ENCODE data around the gene CDH22. TPM values are rescaled to one million over a fixed set of nuclear protein-coding genes. Genes with fewer than 3 reads are reported as not detected.
A peak's percentile ranks its signal among the peaks of the same experiment; 100 is the strongest.

The CDH22 gene
- total RNA-seq, 2 donors from 2014 or later: not detected

DNA sequence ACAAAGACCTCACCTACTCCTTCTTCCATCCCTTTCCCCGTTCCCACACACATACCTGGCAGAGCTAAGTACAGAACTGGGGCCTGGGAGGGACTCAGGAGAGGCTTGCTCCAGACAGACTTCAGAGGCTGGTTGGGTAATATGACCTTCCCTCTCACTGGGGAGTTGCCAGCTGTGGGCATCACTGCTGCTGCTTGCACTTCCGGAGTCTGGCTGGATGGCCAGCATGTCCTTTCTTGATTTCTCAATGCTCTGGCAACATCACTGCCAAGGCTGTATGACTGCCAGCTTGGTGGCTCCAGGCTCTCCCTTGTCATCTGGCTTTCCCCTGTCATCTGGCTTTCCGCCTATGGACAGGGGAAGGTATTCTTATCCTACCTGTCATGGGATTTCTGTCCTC, 47.8 kb downstream of the CDH22 start:
- H3K9me3 Mint-ChIP-seq: peaks cover 0 to 1% of the 10 kb centered on the region in 2 donors
- H3K36me3 Mint-ChIP-seq (ENCODE audit: insufficient read depth in 2 of 2): no peaks in the 10 kb centered on the region
- H3K4me1 Mint-ChIP-seq (ENCODE audit: low read depth): no peaks in the 10 kb centered on the region
- ATAC-seq (replicated peaks in 1 of 2) (no peak), DNase-seq (no peak)
- H3K4me3 Mint-ChIP-seq: no peak overlapping the region
- no peak overlapping the region for H3K27ac Mint-ChIP-seq
- peaks cover 34% of the 10 kb centered on the region for H3K27me3 Mint-ChIP-seq (ENCODE audit: low read depth)

DNA sequence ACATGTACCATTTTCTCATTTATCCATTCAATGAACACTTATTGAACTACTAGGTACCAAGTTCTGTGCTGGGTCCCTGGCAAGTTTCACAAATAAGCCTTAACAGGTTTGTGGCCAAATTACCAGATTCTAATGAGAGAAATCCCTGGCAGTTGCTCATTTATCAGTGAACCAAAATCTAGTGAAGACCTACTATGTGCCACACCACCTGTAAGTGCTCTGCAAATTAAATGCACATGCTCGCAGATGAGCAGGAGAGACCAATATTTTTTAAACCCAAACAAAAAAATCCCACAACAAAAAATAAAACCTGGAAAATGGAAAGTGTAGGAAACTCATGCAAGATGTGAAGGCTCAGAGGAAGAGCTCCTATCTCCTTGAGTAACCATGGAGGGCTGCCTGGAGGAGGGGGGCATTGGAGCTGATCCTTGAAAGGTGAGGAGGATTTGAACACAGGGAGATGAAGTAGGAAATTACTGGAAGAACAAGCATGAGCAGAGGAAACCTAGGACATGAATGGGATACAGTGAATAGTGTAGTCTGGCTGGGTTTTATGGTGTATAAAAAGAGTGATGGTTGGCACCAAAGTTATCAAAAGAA, 48.9 kb downstream of the CDH22 start:
- Mint-ChIP-seq H3K36me3 (ENCODE audit: insufficient read depth in 2 of 2) (no peaks in the 10 kb centered on the region), H3K27me3 (ENCODE audit: low read depth) (peaks cover 31% of the 10 kb centered on the region), H3K9me3 (no peaks in the 10 kb centered on the region), H3K27ac (no peak overlapping the region), H3K4me1 (ENCODE audit: low read depth) (no peaks in the 10 kb centered on the region), H3K4me3 (no peak overlapping the region)
- ATAC-seq (replicated peaks in 1 of 2) (no peak), DNase-seq (no peak)

DNA sequence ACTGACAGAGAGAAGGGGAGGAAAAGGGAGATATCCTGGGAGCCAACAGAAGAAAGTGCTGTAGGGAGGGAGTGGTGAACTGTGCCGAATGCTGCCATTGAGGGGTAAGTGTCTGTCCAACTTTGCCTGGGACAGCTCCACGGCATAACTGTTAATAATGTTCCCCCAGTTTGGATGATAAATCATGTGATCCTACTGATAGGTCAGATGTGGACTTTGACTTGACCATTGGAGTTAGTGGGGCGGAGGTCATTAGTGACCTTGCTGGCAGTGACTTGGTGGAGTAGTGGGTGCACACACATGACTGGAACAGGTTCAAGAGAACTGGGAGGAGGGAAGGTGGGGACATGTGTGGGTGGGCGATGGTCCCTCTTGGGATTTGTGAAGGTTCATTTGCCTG, 50.4 kb downstream of the CDH22 start:
- H3K9me3 Mint-ChIP-seq: no peaks in the 10 kb centered on the region
- no peak for ATAC-seq (replicated peaks in 1 of 2)
- peaks cover 31% of the 10 kb centered on the region for H3K27me3 Mint-ChIP-seq (ENCODE audit: low read depth)
- H3K4me1 Mint-ChIP-seq (ENCODE audit: low read depth): no peaks in the 10 kb centered on the region
- H3K36me3 Mint-ChIP-seq (ENCODE audit: insufficient read depth in 2 of 2): no peaks in the 10 kb centered on the region
- no peak for DNase-seq
- no peak overlapping the region for H3K4me3 Mint-ChIP-seq
- no peak overlapping the region for H3K27ac Mint-ChIP-seq

DNA sequence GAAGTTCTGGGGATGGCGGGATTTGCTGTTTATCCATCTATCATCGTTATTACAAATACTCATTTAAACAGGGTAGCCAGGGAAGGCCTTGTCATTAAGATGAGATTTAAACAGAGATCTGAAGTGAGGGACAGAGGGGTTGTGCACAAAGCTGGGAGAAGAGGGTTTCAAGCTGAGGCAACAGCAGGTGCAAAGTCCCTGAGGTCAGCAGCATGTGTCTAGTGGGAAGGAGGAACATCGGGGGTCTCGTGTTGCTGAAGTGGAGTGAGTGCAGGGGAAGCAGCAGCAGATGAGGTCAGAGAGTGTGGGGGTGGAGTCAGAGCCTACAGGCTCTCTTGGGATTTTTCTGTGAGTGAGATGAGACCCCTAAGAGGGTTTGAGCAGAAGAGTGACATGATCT, 52.0 kb downstream of the CDH22 start:
- no peak overlapping the region for H3K27ac Mint-ChIP-seq
- no peak overlapping the region for H3K4me3 Mint-ChIP-seq
- peaks cover 39% of the 10 kb centered on the region for H3K27me3 Mint-ChIP-seq (ENCODE audit: low read depth)
- DNase-seq (no peak), ATAC-seq (replicated peaks in 1 of 2) (no peak)
- no peaks in the 10 kb centered on the region for H3K9me3 Mint-ChIP-seq
- H3K4me1 Mint-ChIP-seq (ENCODE audit: low read depth): no peaks in the 10 kb centered on the region
- H3K36me3 Mint-ChIP-seq (ENCODE audit: insufficient read depth in 2 of 2): no peaks in the 10 kb centered on the region

DNA sequence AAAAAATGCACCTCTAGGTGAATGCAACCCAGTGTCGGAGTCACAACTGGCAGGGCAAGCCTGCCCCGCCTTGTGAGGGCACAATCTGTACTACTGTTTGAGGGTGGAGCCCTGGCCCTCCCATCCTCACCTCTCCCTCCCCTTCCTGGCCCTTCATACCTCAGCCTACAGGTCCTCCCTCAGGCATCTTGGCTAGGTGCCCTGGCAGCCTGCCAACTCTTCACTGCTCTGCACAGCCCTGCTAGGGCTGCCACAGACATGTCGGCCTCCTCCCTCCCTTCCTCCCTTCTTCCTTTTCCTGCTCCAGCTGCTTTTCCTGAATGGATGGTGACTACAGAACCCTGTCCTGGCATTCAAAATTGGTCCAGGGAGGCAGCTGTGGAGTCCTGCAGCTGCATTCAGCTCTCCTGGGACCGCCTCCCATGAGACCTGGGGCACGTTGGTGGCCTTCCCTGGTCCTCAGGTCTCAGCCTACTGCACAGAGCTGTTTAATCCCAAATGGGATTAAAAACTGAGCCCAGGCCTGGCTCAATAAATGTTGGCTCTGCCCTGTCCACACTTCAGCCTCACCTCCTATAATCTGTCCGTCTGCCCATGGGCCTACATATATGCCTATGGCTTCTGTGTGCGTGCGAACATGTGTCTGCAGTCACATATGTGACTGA, 52.7 kb downstream of the CDH22 start:
- Mint-ChIP-seq H3K27me3 (ENCODE audit: low read depth) (peaks cover 42% of the 10 kb centered on the region), H3K4me1 (ENCODE audit: low read depth) (peaks cover 2% of the 10 kb centered on the region), H3K9me3 (no peaks in the 10 kb centered on the region), H3K4me3 (no peak overlapping the region), H3K27ac (no peak overlapping the region), H3K36me3 (ENCODE audit: insufficient read depth in 2 of 2) (no peaks in the 10 kb centered on the region)
- no peak for DNase-seq
- ATAC-seq (replicated peaks in 1 of 2): no peak

DNA sequence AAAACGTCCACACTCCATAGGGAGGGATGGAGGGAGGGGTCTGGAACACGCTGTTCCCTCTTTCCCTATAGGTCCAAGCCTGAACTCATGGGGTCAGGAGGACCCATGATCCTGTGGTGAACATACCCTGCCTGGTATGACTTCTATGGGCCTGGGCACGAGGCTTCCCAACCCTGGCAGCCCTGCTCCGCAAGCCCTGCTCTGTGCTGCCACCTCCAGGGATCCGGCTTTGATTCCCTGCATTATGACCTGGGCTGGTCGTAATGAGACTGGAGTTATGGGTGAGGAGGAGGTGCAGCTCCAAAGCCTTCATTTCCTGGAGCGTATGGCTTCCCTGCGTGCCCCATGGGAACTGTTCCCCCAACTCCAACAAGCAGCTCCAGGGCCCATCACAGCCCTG, 54.9 kb downstream of the CDH22 start:
- Mint-ChIP-seq H3K9me3 (no peaks in the 10 kb centered on the region), H3K4me1 (ENCODE audit: low read depth) (peaks cover 8% of the 10 kb centered on the region), H3K27ac (no peak overlapping the region), H3K36me3 (ENCODE audit: insufficient read depth in 2 of 2) (no peaks in the 10 kb centered on the region), H3K4me3 (no peak overlapping the region), H3K27me3 (ENCODE audit: low read depth) (peaks cover 58% of the 10 kb centered on the region)
- no peak for ATAC-seq (replicated peaks in 1 of 2)
- DNase-seq: no peak

DNA sequence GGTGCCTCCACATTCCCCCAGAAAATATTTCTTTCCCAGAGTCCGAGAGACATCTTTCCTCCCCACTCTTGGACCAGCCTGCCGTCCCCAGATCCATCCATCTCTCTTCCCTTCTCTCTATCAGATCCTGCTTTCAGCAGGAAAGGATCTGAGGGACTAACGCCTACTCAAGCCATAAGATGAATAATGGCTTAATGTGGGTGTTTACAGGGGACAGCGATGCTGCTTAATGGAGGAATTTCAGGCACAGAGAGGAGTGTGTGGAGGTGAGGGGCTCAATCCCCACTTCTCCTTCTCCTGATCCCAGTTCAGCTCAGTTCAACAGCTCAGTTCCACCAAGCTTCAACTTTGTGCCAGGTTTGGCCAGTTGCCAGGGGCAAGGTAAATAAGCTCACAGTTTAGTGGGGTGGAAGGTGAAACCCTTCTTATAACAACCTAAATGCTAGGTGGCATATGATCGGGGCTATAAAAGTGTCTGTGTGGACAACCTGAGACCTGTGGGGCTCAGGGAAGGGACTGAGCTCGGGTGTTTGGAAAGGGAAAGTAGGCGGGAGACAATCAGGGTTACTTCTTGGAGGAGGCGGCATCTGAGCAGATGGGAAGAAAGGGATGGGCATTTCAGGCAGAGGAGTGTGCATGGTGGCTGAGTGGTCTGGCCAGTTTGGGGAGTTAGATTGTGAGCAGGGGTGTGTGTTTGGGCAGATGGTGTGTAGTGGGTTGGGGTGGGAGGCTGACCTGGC, 55.8 kb downstream of the CDH22 start:
- peaks cover 67% of the 10 kb centered on the region for H3K27me3 Mint-ChIP-seq (ENCODE audit: low read depth)
- no peaks in the 10 kb centered on the region for H3K9me3 Mint-ChIP-seq
- no peak overlapping the region for H3K27ac Mint-ChIP-seq
- H3K4me1 Mint-ChIP-seq (ENCODE audit: low read depth): peaks cover 8% of the 10 kb centered on the region
- DNase-seq (no peak), ATAC-seq (replicated peaks in 1 of 2) (no peak)
- H3K4me3 Mint-ChIP-seq: no peak overlapping the region
- no peaks in the 10 kb centered on the region for H3K36me3 Mint-ChIP-seq (ENCODE audit: insufficient read depth in 2 of 2)

DNA sequence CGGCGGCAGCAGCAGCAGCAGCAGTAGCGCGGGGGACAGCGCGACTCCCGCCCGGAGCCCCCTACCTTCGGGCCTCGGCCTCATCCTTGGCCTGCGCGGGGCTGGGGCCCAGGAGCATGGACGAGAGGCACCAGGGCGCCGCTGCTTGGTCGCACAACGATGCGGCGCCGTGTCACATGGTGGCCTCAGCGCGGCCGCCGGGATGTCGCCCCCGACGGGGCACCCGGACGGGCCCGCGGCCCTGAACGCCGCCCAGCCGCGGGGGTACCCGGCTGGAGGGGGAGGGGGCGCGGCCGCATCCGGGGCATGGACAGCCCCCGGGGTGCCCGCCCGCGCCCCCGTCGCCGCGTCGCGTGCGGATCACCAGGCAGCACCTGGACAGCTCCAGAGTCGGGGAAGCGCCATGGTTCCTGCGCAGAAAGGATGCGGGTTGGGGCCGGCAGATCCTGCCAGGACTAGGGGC, 57.1 kb downstream of the CDH22 start:
- no peak for ATAC-seq (replicated peaks in 1 of 2)
- H3K36me3 Mint-ChIP-seq (ENCODE audit: insufficient read depth in 2 of 2): no peaks in the 10 kb centered on the region
- H3K4me3 Mint-ChIP-seq: no peak overlapping the region
- no peaks in the 10 kb centered on the region for H3K9me3 Mint-ChIP-seq
- peaks cover 79% of the 10 kb centered on the region for H3K27me3 Mint-ChIP-seq (ENCODE audit: low read depth)
- no peak overlapping the region for H3K27ac Mint-ChIP-seq
- H3K4me1 Mint-ChIP-seq (ENCODE audit: low read depth): peaks cover 8% of the 10 kb centered on the region
- DNase-seq: no peak

DNA sequence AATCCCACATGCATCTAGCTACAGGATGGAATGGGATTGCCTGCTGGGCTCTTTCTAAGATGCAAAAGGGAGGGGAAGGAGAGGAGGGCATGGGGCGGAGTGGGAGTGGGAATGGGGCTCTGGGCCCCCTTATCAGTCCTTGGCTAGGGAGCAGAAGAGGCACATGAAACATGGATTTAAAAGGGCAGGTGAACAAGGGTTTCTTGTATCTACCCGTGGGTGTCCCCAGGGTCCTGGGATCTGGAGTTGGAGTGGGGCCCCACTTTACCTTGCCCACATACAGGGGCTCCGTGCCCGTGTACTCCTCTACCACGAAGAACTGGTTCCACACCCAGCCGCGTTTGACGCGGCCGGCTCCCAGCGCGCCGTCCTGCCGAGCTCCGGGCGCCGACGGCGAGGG, 57.5 kb downstream of the CDH22 start:
- no peak overlapping the region for H3K4me3 Mint-ChIP-seq
- no peak overlapping the region for H3K27ac Mint-ChIP-seq
- DNase-seq (no peak), ATAC-seq (replicated peaks in 1 of 2) (no peak)
- peaks cover 84% of the 10 kb centered on the region for H3K27me3 Mint-ChIP-seq (ENCODE audit: low read depth)
- H3K9me3 Mint-ChIP-seq: no peaks in the 10 kb centered on the region
- no peaks in the 10 kb centered on the region for H3K36me3 Mint-ChIP-seq (ENCODE audit: insufficient read depth in 2 of 2)
- H3K4me1 Mint-ChIP-seq (ENCODE audit: low read depth): peaks cover 8% of the 10 kb centered on the region

DNA sequence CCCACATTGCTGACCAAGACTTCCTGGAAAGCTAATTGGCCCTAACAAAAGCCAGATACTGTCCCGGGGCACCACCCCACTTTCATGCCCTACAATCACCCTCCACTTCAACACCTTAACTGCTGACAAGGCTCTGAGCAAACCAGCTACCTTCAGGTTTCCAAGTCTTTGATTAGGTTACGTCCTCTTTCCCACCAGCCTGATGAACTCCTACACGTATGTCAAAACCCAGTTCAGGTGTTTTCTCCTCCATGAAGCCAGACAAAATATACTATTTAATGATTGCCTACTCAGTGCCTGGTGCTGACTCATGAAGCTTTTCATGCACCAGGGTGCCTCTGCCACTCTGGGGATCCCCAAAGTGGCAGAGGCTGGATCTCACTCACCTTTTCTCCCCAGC, 58.6 kb downstream of the CDH22 start:
- H3K4me3 Mint-ChIP-seq: no peak overlapping the region
- H3K36me3 Mint-ChIP-seq (ENCODE audit: insufficient read depth in 2 of 2): no peaks in the 10 kb centered on the region
- no peaks in the 10 kb centered on the region for H3K9me3 Mint-ChIP-seq

DNA sequence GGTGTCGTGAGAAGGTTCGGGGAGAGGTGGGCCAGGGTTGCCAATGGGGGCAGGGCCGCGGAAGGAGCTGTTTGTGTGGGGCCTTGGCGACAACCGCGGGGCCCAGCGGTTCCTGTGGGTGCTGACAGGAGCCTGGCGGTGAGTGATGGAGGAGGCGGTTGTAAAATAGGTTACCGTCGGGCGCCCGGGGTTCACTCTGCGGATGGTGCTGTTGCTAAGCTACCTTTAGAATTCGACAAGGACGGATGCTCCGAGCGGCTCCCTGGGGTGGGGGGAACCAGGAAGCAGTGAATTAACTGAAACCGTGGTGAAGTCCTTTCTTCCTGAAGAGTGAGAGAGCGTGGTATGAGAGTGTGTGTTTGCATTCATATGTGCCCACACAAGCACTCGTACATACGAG, 61.7 kb downstream of the CDH22 start:
- Mint-ChIP-seq H3K4me1 (ENCODE audit: low read depth) (peaks cover 8% of the 10 kb centered on the region), H3K9me3 (no peaks in the 10 kb centered on the region), H3K27me3 (ENCODE audit: low read depth) (peaks cover 62% of the 10 kb centered on the region), H3K4me3 (no peak overlapping the region), H3K27ac (no peak overlapping the region), H3K36me3 (ENCODE audit: insufficient read depth in 2 of 2) (no peaks in the 10 kb centered on the region)
- ATAC-seq (replicated peaks in 1 of 2): peak; percentile 28 to 31
- peak; percentile 10 to 12 for DNase-seq

More for the DNA sequence above, 58.6 kb downstream of the CDH22 start:
- no peak for ATAC-seq (replicated peaks in 1 of 2)
- Mint-ChIP-seq H3K4me1 (ENCODE audit: low read depth) (peaks cover 8% of the 10 kb centered on the region), H3K27ac (no peak overlapping the region), H3K27me3 (ENCODE audit: low read depth) (peaks cover 91% of the 10 kb centered on the region)
- DNase-seq: no peak

DNA sequence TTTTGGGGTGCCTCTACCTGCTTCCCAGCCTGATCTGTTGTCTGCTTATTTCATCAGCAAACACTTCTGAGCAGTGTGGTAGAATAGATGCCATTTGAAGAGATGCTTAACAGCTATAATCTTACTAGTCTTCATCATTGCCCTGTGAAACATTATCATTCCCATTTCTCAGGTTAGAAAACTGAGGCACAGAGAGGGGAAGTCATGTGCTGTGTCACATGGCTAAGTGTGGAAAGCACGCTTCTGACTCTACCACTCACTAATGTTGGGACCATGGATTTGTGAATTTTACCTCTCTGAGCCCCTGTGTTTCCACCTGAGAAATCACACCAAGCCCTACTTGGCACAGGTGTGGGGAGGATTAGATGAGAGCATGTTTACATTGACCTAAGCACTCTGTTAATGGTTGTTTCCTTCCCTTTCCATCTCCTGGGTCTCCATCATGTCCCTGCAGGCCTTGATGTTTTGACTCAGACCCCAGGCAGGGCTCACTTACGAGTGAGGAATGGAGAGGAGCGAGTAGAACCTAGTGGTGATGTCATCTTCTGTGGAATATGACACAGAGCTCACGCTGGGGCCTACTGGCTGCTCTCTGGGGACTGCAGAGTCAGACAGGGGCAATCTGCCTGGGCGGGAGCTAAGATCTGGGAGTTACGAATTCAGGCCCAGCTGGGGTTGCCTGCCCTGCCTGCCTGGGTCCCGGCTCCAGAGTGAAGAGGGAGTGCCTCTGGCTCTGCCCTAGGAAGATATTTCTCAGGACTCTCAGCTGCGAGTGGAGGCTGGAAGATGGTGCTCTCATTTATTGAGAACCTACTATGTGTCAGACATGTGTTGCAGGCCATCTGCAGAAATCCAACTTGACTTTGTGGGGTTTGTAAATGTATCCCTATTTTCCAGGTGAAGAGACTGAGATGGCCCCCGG, 64.3 kb downstream of the CDH22 start:
- no peaks in the 10 kb centered on the region for H3K9me3 Mint-ChIP-seq
- ATAC-seq (replicated peaks in 1 of 2): peak in 1 of 2 donors; percentile 26

DNA sequence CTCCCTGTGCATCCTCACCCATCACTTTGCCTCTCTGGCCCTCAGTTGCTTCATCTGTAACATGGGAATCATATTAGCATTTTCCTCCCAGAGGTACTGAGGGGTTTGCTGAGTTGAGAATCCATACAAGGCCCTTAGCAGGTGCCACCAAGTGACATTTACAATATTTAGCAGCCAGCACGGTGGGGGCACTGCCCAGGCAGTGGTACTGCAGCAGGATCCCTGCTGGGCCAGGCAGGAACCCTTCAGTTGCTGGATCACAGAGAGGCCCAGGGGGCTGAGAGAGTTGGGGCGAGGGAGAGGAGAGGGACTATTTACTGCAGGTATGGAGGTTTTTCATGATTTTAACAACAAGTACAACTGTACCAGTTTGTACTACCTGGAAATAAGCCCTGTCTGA, 65.9 kb downstream of the CDH22 start:
- Mint-ChIP-seq H3K4me1 (ENCODE audit: low read depth) (no peaks in the 10 kb centered on the region), H3K36me3 (ENCODE audit: insufficient read depth in 2 of 2) (no peaks in the 10 kb centered on the region), H3K9me3 (no peaks in the 10 kb centered on the region), H3K4me3 (no peak overlapping the region), H3K27ac (no peak overlapping the region), H3K27me3 (ENCODE audit: low read depth) (peaks cover 31% of the 10 kb centered on the region)
- ATAC-seq (replicated peaks in 1 of 2): no peak
- no peak for DNase-seq

More for the DNA sequence above, 64.3 kb downstream of the CDH22 start:
- H3K4me3 Mint-ChIP-seq: no peak overlapping the region
- no peak overlapping the region for H3K27ac Mint-ChIP-seq
- DNase-seq: no peak
- H3K27me3 Mint-ChIP-seq (ENCODE audit: low read depth): peaks cover 46% of the 10 kb centered on the region
- H3K36me3 Mint-ChIP-seq (ENCODE audit: insufficient read depth in 2 of 2): no peaks in the 10 kb centered on the region
- no peaks in the 10 kb centered on the region for H3K4me1 Mint-ChIP-seq (ENCODE audit: low read depth)
